Keratinocyte (primary cell): Measurements from ENCODE around the gene TEX19. TPM values are rescaled to one million over a fixed set of nuclear protein-coding genes. Genes with fewer than 3 reads are reported as not detected.

ENCODE experiments used
- DNase-seq: peaks from one replicate; pipeline ENCODE4 v3.0.0-alpha.2; 2011; ENCODE audit warnings: low read depth, missing footprints, low spot score
- FAIRE-seq: peaks from 2 replicates; lab custom pipeline; 2011; peaks lifted over from hg19 to GRCh38; lab: Jason Lieb, UNC
- H2AFZ ChIP-seq: 2 replicates; pipeline ENCODE4 v1.6.0; 2012; ENCODE audit warnings: low read length, control low read depth, inconsistent platforms; ENCODE audit not compliant: control insufficient read depth
- H3K27ac ChIP-seq: 2 replicates; pipeline ENCODE4 v1.5.1; 2011; ENCODE audit warnings: low read length; ENCODE audit not compliant: control insufficient read depth, insufficient read depth
- H3K27me3 ChIP-seq: 3 replicates; pipeline ENCODE4 v1.6.0; 2011; ENCODE audit warnings: low read length; ENCODE audit not compliant: control insufficient read depth, insufficient read depth; ENCODE audit errors: extremely low read depth
- H3K36me3 ChIP-seq, 2 experiments: 2 replicates in 1 of 2; 3 replicates in 1 of 2; pipeline ENCODE4 v1.5.1; 2011; ENCODE audit warnings: low read length in 2 of 2, mild to moderate bottlenecking in 1 of 2; ENCODE audit not compliant: control insufficient read depth in 2 of 2, insufficient read depth in 2 of 2; ENCODE audit errors: extremely low read depth in 1 of 2
- H3K4me1 ChIP-seq: 3 replicates; pipeline ENCODE4 v1.5.1; 2011; ENCODE audit warnings: low read length; ENCODE audit not compliant: control insufficient read depth, insufficient read depth; ENCODE audit errors: extremely low read depth
- H3K4me2 ChIP-seq: 3 replicates; pipeline ENCODE4 v1.6.0; 2011; ENCODE audit warnings: low read depth, low read length; ENCODE audit not compliant: control insufficient read depth, insufficient read depth; ENCODE audit errors: extremely low read depth
- H3K4me3 ChIP-seq, 3 experiments: fragments of 200-600 bp in 1 of 3; sonication (generic) in 1 of 3; 2 replicates in 2 of 3; 3 replicates in 1 of 3; pipeline ENCODE4 v1.5.1; 2011 to 2016; ENCODE audit warnings: low read length in 3 of 3, mild to moderate bottlenecking in 3 of 3, control low read depth in 2 of 3, inconsistent platforms in 1 of 3, low read depth in 1 of 3, mixed read lengths in 1 of 3, mixed run types in 1 of 3, moderate library complexity in 1 of 3; ENCODE audit not compliant: control insufficient read depth in 2 of 3, insufficient read depth in 2 of 3; ENCODE audit errors: extremely low read depth in 1 of 3
- H3K79me2 ChIP-seq: 2 replicates; pipeline ENCODE4 v1.6.0; 2012; ENCODE audit warnings: low read length; ENCODE audit not compliant: control insufficient read depth, insufficient read depth
- H3K9ac ChIP-seq: 3 replicates; pipeline ENCODE4 v1.6.0; 2011; ENCODE audit warnings: low read length; ENCODE audit not compliant: control insufficient read depth, insufficient read depth; ENCODE audit errors: extremely low read depth
- H3K9me1 ChIP-seq: 3 replicates; pipeline ENCODE4 v1.6.0; 2011; ENCODE audit warnings: low read length; ENCODE audit not compliant: control insufficient read depth, insufficient read depth; ENCODE audit errors: extremely low read depth
- H3K9me3 ChIP-seq: 2 replicates; pipeline ENCODE4 v1.5.1; 2012; ENCODE audit warnings: low read depth, low read length; ENCODE audit not compliant: control insufficient read depth
- H4K20me1 ChIP-seq: 3 replicates; pipeline ENCODE4 v1.6.0; 2011; ENCODE audit warnings: low read length; ENCODE audit not compliant: control insufficient read depth, insufficient read depth; ENCODE audit errors: extremely low read depth
- CTCF ChIP-seq, 3 experiments: IDR thresholded peaks in 1 of 3; conservative IDR thresholded peaks in 1 of 3; optimal IDR thresholded peaks in 1 of 3; 2 replicates in 2 of 3; 3 replicates in 1 of 3; pipeline versions ENCODE3 to v1.5.1; 2011; ENCODE audit warnings: low read length in 3 of 3, mild to moderate bottlenecking in 3 of 3, moderate library complexity in 2 of 3, control low read depth in 1 of 3, inconsistent platforms in 1 of 3; ENCODE audit not compliant: insufficient read depth in 2 of 3; ENCODE audit errors: extremely low read depth in 1 of 3
- EZH2 ChIP-seq: IDR thresholded peaks from one replicate; pipeline ENCODE4 v1.6.1; 2012; ENCODE audit warnings: inconsistent platforms, mild to moderate bottlenecking, low read length, moderate library complexity
- dilution Hi-C: fragments of 300-500 bp; cut with MboI; formaldehyde crosslinking; loops from one replicate; pipeline ENCODE4 v1.7.0; 2020; ENCODE audit warnings: low sequenced_read_pairs; ENCODE audit not compliant: extremely low pct_ligation_motif_present
- polyA plus RNA-seq, 5 experiments: library from polyadenylated mRNA; depleted of rRNA in 3 of 5; stranded (reverse) in 3 of 5; stranded (forward) in 1 of 5; unstranded in 1 of 5; fragments of >200 nt; gene quantifications; 1 replicate in 1 of 5; 2 replicates in 3 of 5; 3 replicates in 1 of 5; pipeline versions ENCODE4 v1.2.1 to v1.2.3, GENCODE V29; 2011 to 2012; ENCODE audit warnings: missing spikeins in 2 of 5, low read depth in 1 of 5, low replicate concordance in 1 of 5

TEX19 gene
- polyA plus RNA-seq, 1 donor (not counting 4 experiments of a cell fraction or from before 2014, with no cell fraction given): not detected

GRCh38 chr17:82392209-82392920 is 33.3 kb downstream of the TEX19 start:
- FAIRE-seq: no peak
- dilution Hi-C loops: no loop called here

GRCh38 chr17:82392941-82393340 is 33.9 kb downstream of the TEX19 start:
- no peak overlapping the region for H3K4me3 ChIP-seq
- no peak for TF ChIP-seq EZH2
- TF ChIP-seq CTCF (optimal IDR thresholded peaks at IDR 0.05 in 1 of 3, IDR thresholded peaks at IDR 0.05 in 1 of 3, conservative IDR thresholded peaks at IDR 0.05 in 1 of 3; ENCODE audit: extremely low read depth in 1 of 3, insufficient read depth in 2 of 3, low read length in 3 of 3): no peak
- H3K79me2 ChIP-seq: no peaks in the 10 kb centered on the region
- dilution Hi-C loops: no loop called here
- H3K9ac ChIP-seq: no peak overlapping the region
- no peak overlapping the region for H2AFZ ChIP-seq
- H3K27me3 ChIP-seq: peaks cover 2% of the 10 kb centered on the region
- peaks cover 0 to 3% of the 10 kb centered on the region in 2 experiments for H3K36me3 ChIP-seq
- DNase-seq (no peak), FAIRE-seq (no peak)
- no peaks in the 10 kb centered on the region for H3K9me3 ChIP-seq
- H3K4me1 ChIP-seq: no peaks in the 10 kb centered on the region
- no peaks in the 10 kb centered on the region for H3K9me1 ChIP-seq
- no peaks in the 10 kb centered on the region for H4K20me1 ChIP-seq
- H3K27ac ChIP-seq: no peak overlapping the region
- H3K4me2 ChIP-seq: no peak overlapping the region

More at GRCh38 chr17:82392209-82392920, 33.3 kb downstream of the TEX19 start:
- Histone ChIP-seq H3K9me1 (no peaks in the 10 kb centered on the region), H3K79me2 (no peaks in the 10 kb centered on the region), H3K4me1 (no peaks in the 10 kb centered on the region), H3K36me3 (peaks cover 0 to 3% of the 10 kb centered on the region in 2 experiments), H2AFZ (no peak overlapping the region), H3K27me3 (peaks cover 8% of the 10 kb centered on the region), H3K27ac (no peak overlapping the region), H3K4me2 (no peak overlapping the region), H3K4me3 (no peak overlapping the region), H3K9me3 (no peaks in the 10 kb centered on the region), H3K9ac (no peak overlapping the region), H4K20me1 (no peaks in the 10 kb centered on the region)
- TF ChIP-seq CTCF (optimal IDR thresholded peaks at IDR 0.05 in 1 of 3, IDR thresholded peaks at IDR 0.05 in 1 of 3, conservative IDR thresholded peaks at IDR 0.05 in 1 of 3; ENCODE audit: extremely low read depth in 1 of 3, insufficient read depth in 2 of 3, low read length in 3 of 3): no peak
- TF ChIP-seq EZH2: no peak
- DNase-seq: no peak
